Osteoblast (primary cell): ENCODE results near the gene ZCCHC24. TPM values are rescaled to one million over a fixed set of nuclear protein-coding genes. Genes with fewer than 3 reads are reported as not detected.

Source experiments
- DNase-seq: peaks from one replicate; pipeline ENCODE4 v3.0.0; 2011; ENCODE audit warnings: low spot score, mixed read lengths; ENCODE audit not compliant: insufficient read length; ENCODE audit errors: missing footprints
- H2AFZ ChIP-seq: 2 replicates; pipeline ENCODE4 v1.6.0; 2011; ENCODE audit warnings: mild to moderate bottlenecking, low read length
- H3K27ac ChIP-seq: 2 replicates; pipeline ENCODE4 v1.5.1; 2011; ENCODE audit warnings: mild to moderate bottlenecking, low read depth, low read length, moderate library complexity
- H3K27me3 ChIP-seq: 2 replicates; pipeline ENCODE4 v1.6.0; 2012; ENCODE audit warnings: mild to moderate bottlenecking, control low read depth, inconsistent platforms, low read length, moderate library complexity; ENCODE audit not compliant: insufficient read depth
- H3K36me3 ChIP-seq: 2 replicates; pipeline ENCODE4 v1.5.1; 2011; ENCODE audit warnings: mild to moderate bottlenecking, low read length, control low read depth, moderate library complexity; ENCODE audit not compliant: insufficient read depth
- H3K4me1 ChIP-seq: 2 replicates; pipeline ENCODE4 v1.5.1; 2011; ENCODE audit warnings: mild to moderate bottlenecking, low read length, control low read depth, moderate library complexity; ENCODE audit not compliant: insufficient read depth
- H3K4me2 ChIP-seq: 2 replicates; pipeline ENCODE4 v1.6.0; 2011; ENCODE audit warnings: mild to moderate bottlenecking, low read length; ENCODE audit not compliant: insufficient read depth
- H3K4me3 ChIP-seq: fragments of 200-600 bp; sonication (generic); 3 replicates; pipeline ENCODE4 v1.5.1; 2012; ENCODE audit warnings: mild to moderate bottlenecking, low read length, inconsistent platforms; ENCODE audit not compliant: insufficient read depth
- H3K79me2 ChIP-seq: 2 replicates; pipeline ENCODE4 v1.6.0; 2012; ENCODE audit warnings: mild to moderate bottlenecking, low read length, control low read depth, inconsistent platforms; ENCODE audit not compliant: insufficient read depth
- H3K9me3 ChIP-seq: 2 replicates; pipeline ENCODE4 v1.5.1; 2011; ENCODE audit warnings: low read depth, low read length, control low read depth
- H4K20me1 ChIP-seq: 2 replicates; pipeline ENCODE4 v1.6.0; 2012; ENCODE audit warnings: mild to moderate bottlenecking, low read length, control low read depth; ENCODE audit not compliant: insufficient read depth
- CTCF ChIP-seq: IDR thresholded peaks from 2 replicates; pipeline ENCODE4 v1.5.1; 2011; ENCODE audit warnings: mild to moderate bottlenecking, low read depth, low read length, moderate library complexity; ENCODE audit errors: extremely low read depth
- total RNA-seq: library from RNA; depleted of rRNA; stranded (reverse); fragments of >200 nt; gene quantifications from 2 replicates; pipeline ENCODE4 v1.2.3, GENCODE V29; 2012

The ZCCHC24 gene
- total RNA-seq, 1 donor, result 48.5 TPM

GRCh38 chr10:79401015-79401921 is 44.2 kb downstream of the ZCCHC24 start:
- Histone ChIP-seq H3K4me2 (peak overlapping the region; percentile 30), H3K27me3 (no peaks in the 10 kb centered on the region), H3K4me3 (no peak overlapping the region), H3K36me3 (no peaks in the 10 kb centered on the region), H3K79me2 (peaks cover 59% of the 10 kb centered on the region), H2AFZ (no peak overlapping the region), H4K20me1 (peaks cover 11% of the 10 kb centered on the region), H3K9me3 (no peaks in the 10 kb centered on the region), H3K27ac (peak overlapping the region; percentile 50), H3K4me1 (peaks cover 68% of the 10 kb centered on the region)
- DNase-seq, result peak; percentile 93
- no peak for TF ChIP-seq CTCF

- Histone ChIP-seq H3K79me2 (peaks cover 58% of the 10 kb centered on the region), H3K36me3 (no peaks in the 10 kb centered on the region), H3K27ac (peak overlapping the region; percentile 94), H2AFZ (no peak overlapping the region), H3K9me3 (no peaks in the 10 kb centered on the region), H3K27me3 (no peaks in the 10 kb centered on the region), H3K4me3 (no peak overlapping the region), H3K4me2 (peak overlapping the region; percentile 71), H4K20me1 (peaks cover 7% of the 10 kb centered on the region), H3K4me1 (peaks cover 68% of the 10 kb centered on the region)
- TF ChIP-seq CTCF, result peak; percentile 71
- DNase-seq, result peak; percentile 86
Measured at GRCh38 chr10:79400146-79401004, 45.0 kb downstream of the ZCCHC24 start.

GRCh38 chr10:79399223-79399831 is 46.1 kb downstream of the ZCCHC24 start:
- Histone ChIP-seq H2AFZ (peak overlapping the region; percentile 68), H3K4me1 (peaks cover 59% of the 10 kb centered on the region), H4K20me1 (peaks cover 7% of the 10 kb centered on the region), H3K36me3 (peaks cover under 1% of the 10 kb centered on the region), H3K79me2 (peaks cover 60% of the 10 kb centered on the region), H3K9me3 (no peaks in the 10 kb centered on the region), H3K4me2 (peak overlapping the region; percentile 71), H3K4me3 (peak overlapping the region; percentile 46), H3K27ac (peak overlapping the region; percentile 94), H3K27me3 (no peaks in the 10 kb centered on the region)
- DNase-seq, result peak; percentile 99
- no peak for TF ChIP-seq CTCF
